ENCODE data around the gene LTBP2. TPM values are rescaled to one million over a fixed set of nuclear protein-coding genes. Genes with fewer than 3 reads are reported as not detected.

LTBP2 gene
- total RNA-seq, 1 donor from 2014 or later, result 0.94 TPM

- DNase-seq, result peak; percentile 22
These were observed 449 bp upstream of the LTBP2 start for GRCh38 chr14:74612350-74613021.

- no peak for DNase-seq
These were observed 979 bp downstream of the LTBP2 start for GRCh38 chr14:74610866-74611649.

- DNase-seq, result no peak
These were observed 1.7 kb downstream of the LTBP2 start for GRCh38 chr14:74610199-74610865.

- no peak for DNase-seq
These were observed 2.3 kb downstream of the LTBP2 start for GRCh38 chr14:74609721-74610120.

- peak; percentile 49 for DNase-seq
These were observed 3.0 kb downstream of the LTBP2 start for GRCh38 chr14:74608959-74609611.

- DNase-seq, result no peak
These were observed 5.3 kb downstream of the LTBP2 start for GRCh38 chr14:74606727-74607126.

GRCh38 chr14:74605531-74606223, 6.4 kb downstream of the LTBP2 start:
- DNase-seq, result no peak

- no peak for DNase-seq
These were observed 7.1 kb downstream of the LTBP2 start for GRCh38 chr14:74604911-74605310.

- DNase-seq, result no peak
These were observed 7.9 kb downstream of the LTBP2 start for GRCh38 chr14:74604157-74604556.

GRCh38 chr14:74601982-74602381, 10.1 kb downstream of the LTBP2 start:
- DNase-seq, result no peak

GRCh38 chr14:74599946-74600345, 12.1 kb downstream of the LTBP2 start:
- DNase-seq, result no peak

GRCh38 chr14:74599321-74599761, 12.7 kb downstream of the LTBP2 start:
- no peak for DNase-seq

GRCh38 chr14:74596741-74597450, 15.1 kb downstream of the LTBP2 start:
- DNase-seq, result no peak

- DNase-seq, result no peak
These were observed 16.9 kb downstream of the LTBP2 start for GRCh38 chr14:74595006-74595735.

GRCh38 chr14:74594606-74595005, 17.4 kb downstream of the LTBP2 start:
- DNase-seq, result no peak

GRCh38 chr14:74594029-74594428, 18.0 kb downstream of the LTBP2 start:
- DNase-seq, result no peak

GRCh38 chr14:74593241-74593953, 18.6 kb downstream of the LTBP2 start:
- no peak for DNase-seq

GRCh38 chr14:74592476-74593201, 19.4 kb downstream of the LTBP2 start:
- no peak for DNase-seq

- DNase-seq, result no peak
These were observed 20.1 kb downstream of the LTBP2 start for GRCh38 chr14:74591899-74592298.

All from occipital lobe (tissue), 2 donors.